GM19238 (cell line): ENCODE data around the gene KIF1A.
"Not testable (repeated sequence)": the region's sequence is repeated elsewhere in the genome, so short reads cannot be mapped to it uniquely, and the experiment has no call there.

Experiments
- DNase-seq: peaks from one replicate; pipeline ENCODE4 v3.0.0; 2011; ENCODE audit warnings: low spot score; ENCODE audit not compliant: insufficient read length

The KIF1A gene

DNA sequence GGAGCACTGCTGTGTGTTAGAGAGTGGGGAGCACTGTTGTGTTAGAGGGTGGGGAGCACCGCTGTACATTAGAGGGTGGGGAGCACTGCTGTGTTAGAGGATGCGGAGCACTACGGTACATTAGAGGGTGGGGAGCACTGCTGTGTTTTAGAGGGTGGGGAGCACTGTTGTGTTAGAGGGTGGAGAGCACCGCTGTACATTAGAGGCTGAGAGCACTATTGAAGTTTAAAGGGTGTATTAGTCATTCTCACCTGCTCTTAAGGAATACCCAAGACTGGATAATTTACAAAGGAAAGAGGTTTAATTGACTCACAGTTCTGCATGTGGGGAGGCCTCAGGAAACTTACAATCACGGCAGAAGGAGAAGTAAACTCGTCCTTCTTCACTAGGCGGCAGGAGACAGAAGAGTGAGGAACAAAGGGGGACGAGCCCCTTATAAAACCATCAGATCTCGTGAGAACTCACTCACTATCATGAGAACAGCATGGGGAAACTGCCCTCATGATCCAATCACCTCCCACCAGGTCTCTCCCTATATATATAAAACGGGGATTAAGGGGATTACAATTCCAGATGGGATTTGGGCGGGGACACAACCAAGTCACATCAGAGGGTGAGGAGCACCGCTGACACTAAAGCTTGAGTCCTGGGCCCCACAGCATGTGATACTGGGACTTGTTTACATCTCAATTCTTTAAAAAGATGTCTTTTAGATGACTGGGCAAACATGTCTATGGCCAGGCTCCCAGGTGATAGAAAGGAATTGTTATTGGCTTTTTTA, 29.1 kb upstream of the KIF1A start:
- DNase-seq, result no peak

DNA sequence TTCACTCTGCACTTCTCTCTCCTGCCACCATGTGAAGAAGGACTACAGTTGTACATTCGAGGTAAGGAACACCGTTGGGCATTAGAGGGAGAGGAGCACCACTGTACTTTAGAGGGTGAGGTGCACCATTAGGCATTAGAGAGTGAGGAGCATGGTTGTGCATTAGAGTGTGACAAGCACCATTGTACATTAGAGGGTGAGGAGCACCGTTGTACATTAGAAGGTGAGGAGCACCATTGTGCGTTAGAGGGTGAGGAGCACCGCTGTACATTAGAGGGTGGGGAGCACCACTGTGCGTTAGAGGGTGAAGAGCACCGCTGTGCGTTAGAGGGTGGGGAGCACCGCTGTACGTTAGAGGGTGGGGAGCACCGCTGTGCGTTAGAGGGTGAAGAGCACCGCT, 27.8 kb upstream of the KIF1A start:
- no peak for DNase-seq

DNA sequence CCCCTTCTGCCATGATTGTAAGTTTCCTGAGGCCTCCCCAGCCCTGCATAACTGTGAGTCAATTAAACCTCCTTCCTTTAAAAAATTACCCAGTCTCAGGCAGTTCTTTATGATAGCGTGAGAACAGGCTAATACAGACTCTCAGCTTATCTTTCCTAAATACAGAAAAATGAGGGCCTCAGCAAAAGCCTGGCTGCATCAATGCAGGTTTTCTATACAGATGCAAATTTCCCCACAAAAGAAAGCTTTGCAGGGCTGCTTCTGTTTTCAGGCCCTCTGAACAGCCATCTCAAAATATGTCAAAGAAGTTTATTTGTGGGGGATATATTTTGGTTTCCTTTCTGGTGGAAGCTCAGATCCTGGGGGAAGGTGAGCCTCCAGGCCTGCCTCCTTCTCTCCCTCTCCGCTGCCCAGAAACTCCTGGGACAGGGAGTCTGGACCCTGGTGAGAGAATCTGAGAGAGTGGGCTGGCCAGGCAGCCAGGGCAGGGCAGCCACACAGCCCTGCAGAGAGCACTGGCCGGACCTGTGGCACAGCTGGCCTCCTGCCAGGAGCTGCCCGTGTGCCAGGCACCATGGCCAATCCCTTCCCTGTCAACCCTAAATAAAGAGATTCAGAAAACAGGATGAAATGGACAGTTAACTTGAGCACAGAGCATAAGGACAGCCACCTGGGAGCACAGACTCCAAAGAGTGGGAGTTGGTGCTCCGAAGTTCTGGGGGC, 27.0 kb upstream of the KIF1A start:
- DNase-seq, result no peak

DNA sequence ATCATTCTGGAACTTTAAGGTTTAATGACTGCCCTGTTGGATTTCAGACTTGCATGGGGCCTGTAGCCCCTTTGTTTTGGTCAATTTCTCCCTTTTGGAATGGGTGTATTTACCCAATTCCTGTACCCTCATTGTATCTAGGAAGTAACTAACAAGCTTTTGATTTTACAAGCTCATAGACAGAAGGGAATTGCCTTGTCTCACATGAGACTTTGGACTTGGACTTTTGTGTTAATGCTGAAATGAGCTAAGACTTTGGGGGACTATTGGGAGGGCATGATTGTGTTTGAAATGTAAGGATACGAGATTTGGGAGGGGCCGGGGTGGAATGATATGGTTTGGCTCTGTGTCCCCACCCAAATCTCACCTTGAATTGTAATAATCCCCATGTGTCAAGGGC, 26.3 kb upstream of the KIF1A start:
- DNase-seq, result not testable (repeated sequence)

DNA sequence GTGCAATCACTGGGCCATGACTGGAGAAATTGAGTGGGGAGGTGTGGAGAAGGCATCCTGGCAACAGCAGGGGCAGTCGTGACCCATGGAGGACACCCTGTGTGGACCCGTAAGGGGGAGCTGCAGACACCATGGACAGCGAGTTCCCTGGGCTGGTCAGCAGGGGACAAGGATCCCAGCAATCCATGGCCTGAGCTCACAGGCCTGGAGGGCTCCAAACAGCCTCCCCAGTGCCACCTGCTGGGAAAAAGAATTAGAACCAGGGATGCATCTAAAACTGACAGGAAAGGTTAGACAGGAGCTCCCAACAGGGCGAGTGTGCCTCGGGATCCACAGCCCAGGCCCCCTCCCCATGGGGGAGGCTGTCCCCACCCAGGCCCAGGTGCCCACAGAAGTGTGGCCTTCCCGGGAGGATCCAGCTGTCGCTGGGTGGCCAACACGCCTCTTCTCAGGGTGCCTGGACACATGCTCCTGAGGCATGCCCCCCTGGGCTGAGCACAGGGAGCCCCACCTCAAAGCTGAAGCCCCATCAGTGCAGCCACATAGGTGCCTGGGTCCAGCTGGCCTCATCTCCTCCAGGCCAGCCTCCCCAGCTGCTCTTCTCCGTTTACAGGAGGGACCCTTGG, 20.5 kb upstream of the KIF1A start:
- DNase-seq, result no peak

DNA sequence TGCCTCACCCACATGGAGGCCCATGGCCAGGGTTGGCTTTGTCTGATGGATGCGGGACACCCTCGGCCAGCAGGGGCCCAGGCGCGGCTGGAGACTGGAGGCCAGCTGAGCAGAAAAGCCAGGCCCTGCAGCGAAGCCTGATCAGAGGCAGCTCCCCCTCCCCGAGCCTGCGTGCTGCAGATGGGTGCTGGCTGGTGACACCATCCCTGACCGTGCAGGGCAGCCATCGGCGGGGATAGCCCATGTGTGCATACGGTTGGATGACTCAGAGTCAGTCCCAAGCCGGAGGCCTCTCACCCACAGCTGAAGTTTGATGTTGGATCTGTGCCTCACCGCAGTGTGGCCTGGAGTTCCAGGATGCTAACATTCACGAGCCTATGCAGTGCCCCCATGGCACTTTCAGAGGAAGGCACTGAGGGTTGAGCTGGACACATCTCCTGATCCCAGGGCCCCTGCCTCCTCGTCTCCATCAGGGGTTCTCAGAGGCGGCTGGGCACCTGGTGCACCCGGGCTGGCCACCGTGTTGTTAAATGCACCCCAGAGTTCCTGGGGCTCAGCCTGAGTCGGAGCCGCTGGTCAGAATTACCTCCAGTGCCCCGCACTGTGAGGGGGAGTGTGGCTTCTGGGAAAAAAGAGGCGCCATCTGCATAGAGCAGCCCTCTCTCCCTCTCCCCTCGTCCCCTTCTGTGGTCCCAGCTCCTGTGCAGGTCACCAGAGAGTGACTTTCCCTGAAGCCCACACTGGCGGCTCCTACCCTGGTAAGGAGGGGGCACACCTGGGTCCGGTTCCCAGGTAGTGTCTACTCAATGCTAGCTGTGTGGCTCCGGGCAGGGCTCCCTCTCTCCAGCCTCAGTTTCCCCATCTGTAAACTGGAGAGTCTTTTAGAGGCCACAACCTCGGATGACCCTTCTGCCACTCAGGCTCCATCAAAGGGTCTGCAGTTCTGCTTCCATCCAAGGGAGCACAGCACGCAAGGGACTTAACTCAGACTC, 19.4 kb upstream of the KIF1A start:
- no peak for DNase-seq

DNA sequence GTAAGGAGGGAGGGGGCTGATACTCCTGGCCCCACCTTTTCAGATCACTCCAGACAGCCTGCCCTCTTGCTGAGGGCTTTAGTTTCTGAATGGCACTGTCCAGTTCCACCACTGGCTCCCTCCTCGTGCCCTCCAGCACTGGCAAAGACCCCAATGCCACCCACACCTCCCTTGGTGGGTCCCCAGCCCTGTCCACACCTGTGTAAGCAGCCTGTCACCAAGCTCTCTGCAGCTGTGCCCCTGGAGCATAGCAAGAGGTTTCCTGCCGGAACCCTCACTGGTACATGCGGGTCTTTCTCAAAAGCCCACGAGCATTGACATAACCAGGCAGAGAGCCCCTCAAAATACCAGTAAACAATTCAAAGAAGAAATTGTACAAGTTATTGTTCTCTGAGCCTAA, 17.6 kb upstream of the KIF1A start:
- no peak for DNase-seq

DNA sequence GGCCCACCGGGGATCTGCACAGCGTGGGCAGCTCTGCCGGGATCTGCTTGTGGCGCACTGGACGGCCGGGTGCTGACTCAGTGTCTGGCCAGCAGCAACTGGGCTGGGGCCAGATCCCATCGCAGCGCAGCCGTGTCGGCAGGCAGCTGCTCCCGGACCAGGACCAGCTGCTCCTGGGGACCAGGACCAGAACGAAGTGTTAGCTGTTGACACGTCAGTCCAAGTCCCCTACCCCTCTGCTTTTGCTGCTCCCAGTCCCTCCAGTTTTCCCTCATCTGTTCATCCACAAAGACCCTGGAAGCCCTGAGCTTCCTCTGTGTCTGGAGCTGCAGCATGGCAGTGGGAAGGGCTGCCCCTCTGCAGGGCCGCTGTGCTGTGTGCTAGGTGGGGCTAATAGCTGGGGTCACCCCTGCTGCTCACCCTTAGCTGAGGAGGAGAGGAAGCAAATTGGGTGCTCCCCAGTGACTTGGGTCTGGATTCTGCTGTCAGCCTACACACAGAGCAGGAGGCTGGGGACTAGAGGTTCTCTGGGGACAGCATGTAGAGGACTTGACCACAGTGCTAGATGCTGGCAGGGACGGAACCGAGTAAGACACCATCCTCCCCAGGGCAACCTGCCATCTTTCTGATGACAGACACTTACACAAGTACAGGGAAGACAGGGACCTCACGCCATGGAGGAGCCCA, 16.9 kb upstream of the KIF1A start:
- DNase-seq, result no peak

DNA sequence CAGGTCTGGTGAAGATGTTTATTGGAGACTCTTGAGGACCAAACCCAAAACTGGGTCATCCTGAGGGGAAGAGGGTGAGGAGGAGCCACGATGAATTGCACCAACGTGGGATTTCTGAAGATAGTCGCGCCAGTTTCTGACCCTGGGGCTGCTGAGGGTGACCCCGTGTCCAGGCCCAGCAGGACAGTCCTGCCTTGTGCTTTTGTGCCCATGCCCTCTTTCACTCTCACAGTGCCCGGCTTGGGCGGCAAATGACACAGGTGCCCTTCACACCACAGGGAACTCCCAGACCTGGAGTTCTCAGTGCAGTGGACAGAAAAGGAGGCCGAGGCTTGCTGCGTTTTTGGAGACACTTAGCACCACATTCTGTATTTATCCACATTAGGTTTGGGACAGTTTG, 15.5 kb upstream of the KIF1A start:
- DNase-seq, result no peak

DNA sequence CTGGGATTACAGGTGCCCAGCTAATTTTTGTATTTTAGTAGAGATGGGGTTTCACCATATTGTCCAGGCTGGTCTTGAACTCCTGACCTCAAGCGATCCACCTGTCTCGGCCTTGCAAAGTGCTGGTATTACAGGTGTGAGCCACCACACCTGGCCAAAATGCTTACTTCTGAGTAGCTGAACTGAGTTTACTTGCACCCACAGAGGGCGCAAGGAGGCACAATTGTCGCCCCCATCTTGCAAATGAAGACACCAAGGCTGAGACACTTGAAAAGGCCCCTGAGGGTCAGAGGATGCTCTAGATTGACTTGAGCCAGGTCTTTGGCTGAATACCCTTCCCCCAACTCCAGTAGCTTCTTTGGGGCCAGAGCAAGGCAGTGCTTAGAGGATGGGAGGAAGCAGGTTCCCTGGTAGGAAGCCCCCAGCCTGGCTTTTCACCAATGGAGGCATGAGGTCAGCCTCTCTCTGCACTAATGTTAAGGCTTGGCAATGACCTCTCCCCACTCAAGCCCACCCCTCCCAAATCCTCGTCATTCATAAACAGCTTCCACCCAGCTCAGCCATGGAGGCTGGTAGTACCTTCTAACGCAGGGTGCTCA, 14.5 kb upstream of the KIF1A start:
- no peak for DNase-seq

DNA sequence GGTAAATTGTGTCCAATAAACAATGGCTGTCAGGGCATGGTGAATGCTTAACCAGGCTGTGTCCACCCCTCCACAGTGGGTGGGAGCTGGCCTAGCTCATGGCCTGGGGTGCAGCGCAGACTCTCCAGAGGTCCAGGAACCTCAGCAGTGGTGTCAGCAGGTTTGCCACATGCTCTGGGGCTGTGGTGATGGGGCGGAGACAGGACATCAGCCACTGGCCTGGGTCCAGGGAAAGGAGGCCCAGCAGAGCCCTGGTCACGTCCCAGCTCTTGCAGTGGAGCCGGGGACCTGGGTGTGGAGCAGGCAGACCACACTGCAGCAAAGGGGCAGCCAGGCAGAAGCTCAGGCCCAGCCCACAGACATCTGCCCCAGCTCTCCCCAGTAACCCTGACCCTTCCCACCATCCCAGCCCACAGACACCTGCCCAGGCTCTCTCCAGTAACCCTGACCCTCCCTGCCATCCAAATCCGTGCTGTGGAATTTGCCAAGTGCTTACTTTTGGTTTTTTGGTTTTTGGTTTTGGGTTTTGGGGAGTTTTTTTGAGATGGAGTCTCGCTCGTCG, 13.8 kb upstream of the KIF1A start:
- no peak for DNase-seq

DNA sequence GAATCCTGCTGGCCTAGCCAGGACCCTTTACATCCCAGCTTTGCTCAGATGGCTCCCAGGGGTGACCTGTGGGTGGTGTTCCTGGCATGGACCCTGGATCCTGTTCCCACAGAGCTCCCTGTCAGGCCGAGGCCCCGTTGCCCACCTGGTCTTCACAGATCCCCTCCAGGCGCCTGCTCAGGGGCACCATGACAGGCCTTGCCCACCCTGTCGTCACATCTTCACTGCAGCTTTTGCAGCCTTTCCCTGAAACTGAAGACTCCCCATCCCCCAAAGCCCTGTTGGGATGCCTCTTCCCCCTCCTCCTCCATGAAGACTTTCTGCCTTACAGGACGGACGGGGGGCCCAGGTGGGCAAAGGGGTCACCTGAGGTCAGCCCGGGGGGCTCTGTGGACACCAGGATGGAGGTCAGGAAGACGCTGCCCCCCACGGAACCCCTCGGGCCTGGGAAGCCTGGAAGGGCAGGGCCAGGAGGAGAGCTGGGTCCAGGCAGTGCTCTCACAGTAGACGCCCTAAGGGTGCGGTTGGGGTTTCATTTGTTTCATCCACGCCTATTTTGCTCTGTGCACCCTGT, 13.0 kb upstream of the KIF1A start:
- DNase-seq, result no peak

DNA sequence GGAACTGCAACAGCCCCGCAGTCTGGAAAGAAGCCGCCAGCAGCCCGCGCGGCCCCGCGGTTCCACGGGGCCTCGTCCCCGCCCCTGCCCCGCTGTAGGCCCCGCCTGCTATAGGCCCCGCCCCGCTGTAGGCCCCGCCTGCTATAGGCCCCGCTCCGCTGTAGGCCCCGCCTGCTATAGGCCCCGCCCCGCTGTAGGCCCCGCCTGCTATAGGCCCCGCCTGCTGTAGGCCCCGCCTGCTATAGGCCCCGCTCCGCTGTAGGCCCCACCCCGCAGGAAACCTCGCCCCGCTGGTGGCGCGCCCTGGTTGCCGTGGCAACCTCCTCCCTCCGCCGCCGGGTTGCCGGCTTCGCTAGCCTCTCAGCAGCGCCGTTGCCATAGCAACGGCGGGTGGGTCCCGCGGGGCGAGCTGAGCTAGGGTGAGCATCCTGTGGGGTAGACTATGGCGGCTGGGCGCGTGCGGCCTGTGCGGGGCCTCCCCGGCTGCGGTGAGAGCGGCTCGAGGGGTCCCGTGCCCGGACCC, 12.2 kb upstream of the KIF1A start:
- DNase-seq, result peak; percentile 89

DNA sequence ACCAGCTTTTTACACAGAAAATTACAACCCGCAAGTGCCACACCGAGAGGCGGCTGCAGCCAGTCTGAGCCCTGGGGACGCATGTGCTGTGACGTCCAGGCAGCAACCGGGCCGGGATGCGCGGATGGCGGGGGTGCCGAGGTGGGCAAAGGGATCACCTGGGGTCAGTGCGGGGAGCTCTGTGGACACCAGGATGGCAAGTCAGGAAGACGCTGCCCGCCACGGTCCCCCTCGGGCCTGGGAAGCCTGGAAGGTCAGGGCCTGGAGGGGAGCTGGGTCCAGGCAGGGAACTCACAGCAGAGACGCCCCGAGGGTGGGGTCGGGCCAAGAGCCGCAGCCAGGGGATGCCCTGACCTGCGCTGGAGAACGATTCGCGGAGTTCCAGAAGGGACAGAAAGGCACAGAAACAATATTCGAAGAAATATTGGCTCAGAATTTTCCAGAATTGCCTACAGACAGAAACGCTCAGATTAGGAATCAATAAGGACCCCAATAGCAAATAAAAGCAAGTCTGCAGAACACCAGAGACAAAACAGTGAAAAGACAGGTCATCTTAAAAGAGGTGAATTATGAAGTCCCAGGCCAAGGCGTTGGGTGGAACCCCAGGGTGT, 11.7 kb upstream of the KIF1A start:
- no peak for DNase-seq

DNA sequence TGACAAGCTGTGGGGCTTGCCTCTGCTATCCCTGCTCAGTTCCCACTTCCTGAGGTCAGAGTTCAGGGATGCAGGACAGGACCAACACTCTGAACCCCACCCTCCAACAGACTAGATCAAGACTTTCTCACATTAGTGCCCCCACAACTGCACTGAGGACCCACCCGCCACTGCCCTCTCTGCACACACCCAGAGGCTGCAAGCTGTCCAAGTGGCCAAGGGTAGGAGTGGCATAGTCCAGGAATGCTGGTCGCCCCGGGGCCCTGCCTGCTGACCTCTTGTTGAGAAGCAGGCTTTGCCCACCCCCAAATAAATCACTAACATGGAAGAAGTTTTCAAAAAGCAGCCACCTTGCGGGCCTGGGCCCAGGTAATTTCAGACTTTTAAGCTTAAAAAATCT, 5.5 kb upstream of the KIF1A start:
- no peak for DNase-seq

DNA sequence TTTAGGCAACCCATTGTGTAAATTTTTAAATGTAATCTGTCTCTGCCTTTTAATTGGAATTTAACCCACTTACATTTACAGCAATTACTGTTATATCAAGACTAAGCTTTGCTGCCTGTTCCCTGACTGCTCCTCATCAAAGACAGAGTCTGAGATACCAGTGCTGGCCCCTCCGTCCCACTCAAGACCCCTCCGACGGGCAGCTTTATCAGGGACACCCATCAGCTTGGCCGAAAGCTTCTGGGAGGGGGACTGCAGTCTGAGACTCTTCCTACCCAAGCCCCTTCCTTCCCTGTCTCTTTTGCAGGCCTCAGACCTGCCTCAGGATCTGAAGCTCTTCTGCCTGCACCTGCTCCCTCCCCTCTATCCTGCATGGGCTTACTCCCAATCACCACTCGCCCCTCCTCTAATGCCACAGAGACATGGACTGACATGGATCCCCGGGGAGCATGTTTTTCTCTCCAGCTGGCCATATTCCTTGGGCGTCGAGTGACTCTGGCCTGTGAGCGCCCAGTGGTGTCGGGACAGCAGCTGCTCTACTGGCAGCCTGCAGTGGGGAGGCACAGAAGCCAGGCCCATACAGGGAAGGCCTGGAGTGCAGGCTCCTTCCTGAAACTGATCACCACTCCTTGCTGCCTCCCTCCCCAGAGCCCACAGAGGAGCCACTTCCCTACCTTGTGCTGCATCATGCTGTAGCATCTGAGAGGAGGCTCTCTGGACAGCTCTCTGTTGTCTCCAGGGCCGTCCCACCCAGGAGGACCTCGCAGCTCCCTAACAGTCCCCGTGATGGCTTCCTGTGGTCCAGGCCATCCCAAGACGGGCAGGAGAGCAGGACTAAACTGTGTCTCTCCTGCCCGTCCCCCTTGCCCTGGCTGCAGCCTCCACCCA, 3.7 kb upstream of the KIF1A start:
- no peak for DNase-seq

DNA sequence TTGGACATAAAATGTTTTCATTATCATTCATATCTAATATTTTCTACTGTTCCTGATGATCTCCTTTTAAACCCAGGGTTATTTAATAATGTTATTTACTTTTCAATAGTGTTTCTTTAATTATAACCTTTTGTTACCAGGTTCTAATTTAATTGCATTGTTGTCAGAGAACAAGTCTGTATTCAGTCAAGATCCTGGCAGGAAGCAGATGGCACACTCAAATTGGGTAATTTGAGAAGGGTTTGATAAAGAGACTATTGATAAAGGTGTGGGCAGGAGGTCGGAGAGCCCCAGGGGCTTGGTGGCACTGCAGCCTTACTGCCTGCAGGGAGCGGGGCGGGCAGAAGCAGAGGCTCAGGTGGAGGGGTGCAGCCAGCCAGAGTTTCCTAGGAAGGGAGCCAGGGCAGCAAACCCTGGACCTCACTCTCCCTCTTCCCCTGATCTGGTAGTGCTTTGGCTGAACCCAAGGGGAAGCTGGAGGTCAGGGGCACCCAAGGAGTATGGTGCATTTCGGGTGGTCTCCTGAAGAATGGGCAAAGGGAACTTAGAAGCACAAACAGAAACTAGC, 2.3 kb upstream of the KIF1A start:
- no peak for DNase-seq

DNA sequence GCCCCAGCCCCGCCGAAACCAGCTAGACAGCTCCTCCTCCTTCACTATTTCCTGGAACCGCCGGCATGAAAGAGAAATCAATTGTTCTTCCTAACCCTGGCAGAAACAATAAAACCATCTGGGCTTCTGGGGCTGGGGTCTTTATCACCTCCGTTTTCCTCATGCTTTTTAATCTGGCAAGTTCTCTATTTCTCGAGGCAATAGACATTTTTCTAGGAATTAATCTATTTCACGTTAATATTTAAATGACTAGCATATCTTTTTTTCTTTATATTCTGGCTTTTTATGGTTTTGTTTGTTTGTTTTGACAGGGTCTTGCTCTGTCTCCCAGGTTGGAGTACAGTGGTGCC, 1.4 kb upstream of the KIF1A start:
- DNase-seq, result no peak
